HEK293 (cell line): ENCODE data around the gene F2R.

Experiments
- CTCF ChIA-PET: fragments of 350-600 bp; formaldehyde crosslinking; extraction: SDS; loops from one replicate; lab custom pipeline; 2021; ENCODE audit warnings: antibody characterized with exemption; lab: Yijun Ruan, JAX
- POLR2A ChIA-PET: fragments of 300-600 bp; formaldehyde crosslinking; extraction: SDS; loops from one replicate; lab custom pipeline; 2020; ENCODE audit warnings: antibody characterized with exemption, inconsistent platforms; lab: Yijun Ruan, JAX
- H3K27ac ChIP-seq: fragments of 200-500 bp; sonication (Bioruptor generic); 2 replicates; pipeline ENCODE4 v1.5.1; 2014; ENCODE audit warnings: low read depth, low read length, control low read depth, inconsistent platforms; ENCODE audit errors: extremely low read depth
- H3K36me3 ChIP-seq, 2 experiments: fragments of 200-500 bp in 1 of 2; sonication (Bioruptor generic) in 1 of 2; 1 replicate in 1 of 2; 2 replicates in 1 of 2; pipeline ENCODE4 v1.5.1; 2014 to 2017; ENCODE audit warnings: inconsistent platforms in 2 of 2, low read length in 2 of 2; ENCODE audit not compliant: control insufficient read depth in 2 of 2, insufficient read depth in 1 of 2
- H3K4me1 ChIP-seq: fragments of 200-500 bp; sonication (Bioruptor generic); 2 replicates; pipeline ENCODE4 v1.5.1; 2014; ENCODE audit warnings: mild to moderate bottlenecking, low read length, inconsistent platforms; ENCODE audit not compliant: control insufficient read depth, insufficient read depth
- H3K4me3 ChIP-seq: 2 replicates; pipeline ENCODE4 v1.5.1; 2011; ENCODE audit warnings: low read depth, mild to moderate bottlenecking, control low read depth, low read length, moderate library complexity
- H3K9me3 ChIP-seq: fragments of 200-500 bp; sonication (Bioruptor generic); 2 replicates; pipeline ENCODE4 v1.5.1; 2014; ENCODE audit warnings: low read depth, low read length, inconsistent platforms; ENCODE audit not compliant: control insufficient read depth, insufficient read depth
- KLF10 ChIP-seq: fragments of 450-650 bp; IDR thresholded peaks from 2 replicates; pipeline ENCODE4 v1.5.1; 2018; ENCODE audit warnings: missing biosample characterization, mild to moderate bottlenecking, missing genetic modification characterization
- KLF8 ChIP-seq: fragments of 450-650 bp; formaldehyde crosslinking; IDR thresholded peaks from 2 replicates; pipeline ENCODE4 v1.5.1; 2016; ENCODE audit warnings: missing biosample characterization, missing genetic modification characterization
- OVOL3 ChIP-seq: fragments of 450-650 bp; formaldehyde crosslinking; IDR thresholded peaks from 2 replicates; pipeline ENCODE4 v1.5.1; 2016; ENCODE audit warnings: missing biosample characterization, missing genetic modification characterization
- PRDM4 ChIP-seq: fragments of 450-650 bp; formaldehyde crosslinking; IDR thresholded peaks from 2 replicates; pipeline ENCODE4 v1.5.1; 2017; ENCODE audit warnings: missing biosample characterization, missing genetic modification characterization
- ZBTB44 ChIP-seq: fragments of 450-650 bp; IDR thresholded peaks from 2 replicates; pipeline ENCODE4 v1.5.1; 2018; ENCODE audit warnings: missing biosample characterization, mild to moderate bottlenecking, missing genetic modification characterization
- ZNF121 ChIP-seq: fragments of 450-650 bp; formaldehyde crosslinking; IDR thresholded peaks from 2 replicates; pipeline ENCODE4 v1.5.1; 2016; ENCODE audit warnings: missing biosample characterization, missing genetic modification characterization
- ZNF148 ChIP-seq: fragments of 450-650 bp; formaldehyde crosslinking; IDR thresholded peaks from 2 replicates; pipeline ENCODE4 v1.5.0; 2017; ENCODE audit warnings: missing biosample characterization, missing genetic modification characterization, borderline replicate concordance
- ZNF239 ChIP-seq: fragments of 450-650 bp; formaldehyde crosslinking; IDR thresholded peaks from 2 replicates; pipeline ENCODE4 v1.5.1; 2016; ENCODE audit warnings: missing biosample characterization, missing genetic modification characterization
- ZNF274 ChIP-seq, 2 experiments: fragments of 200-500 bp in 1 of 2; fragments of 450-650 bp in 1 of 2; sonication (Bioruptor generic) in 1 of 2; formaldehyde crosslinking in 1 of 2; IDR thresholded peaks; 2 replicates each; pipeline versions ENCODE4 v1.5.1 to v1.6.1; 2014 to 2016; ENCODE audit warnings: borderline replicate concordance in 1 of 2, inconsistent platforms in 1 of 2, low read length in 1 of 2, missing biosample characterization in 1 of 2, missing genetic modification characterization in 1 of 2
- ZNF324 ChIP-seq: fragments of 450-650 bp; formaldehyde crosslinking; IDR thresholded peaks from 2 replicates; pipeline ENCODE4 v1.5.1; 2016; ENCODE audit warnings: missing biosample characterization, missing genetic modification characterization
- ZNF362 ChIP-seq: fragments of 450-650 bp; formaldehyde crosslinking; IDR thresholded peaks from 2 replicates; pipeline ENCODE4 v1.5.1; 2016; ENCODE audit warnings: missing biosample characterization, missing genetic modification characterization
- ZNF366 ChIP-seq: fragments of 450-650 bp; formaldehyde crosslinking; conservative IDR thresholded peaks from 2 replicates; pipeline ENCODE4 v1.5.1; 2016; ENCODE audit warnings: missing biosample characterization, missing genetic modification characterization
- ZNF488 ChIP-seq: fragments of 450-650 bp; formaldehyde crosslinking; IDR thresholded peaks from 2 replicates; pipeline ENCODE4 v1.5.1; 2016; ENCODE audit warnings: missing biosample characterization, missing genetic modification characterization
- ZNF514 ChIP-seq: fragments of 450-650 bp; formaldehyde crosslinking; IDR thresholded peaks from 2 replicates; pipeline ENCODE4 v1.5.1; 2016; ENCODE audit warnings: missing biosample characterization, missing genetic modification characterization
- ZNF580 ChIP-seq: fragments of 450-650 bp; formaldehyde crosslinking; IDR thresholded peaks from 2 replicates; pipeline ENCODE4 v1.5.1; 2016; ENCODE audit warnings: missing biosample characterization, missing genetic modification characterization
- ZNF600 ChIP-seq: fragments of 450-650 bp; formaldehyde crosslinking; IDR thresholded peaks from 2 replicates; pipeline ENCODE4 v1.5.1; 2016; ENCODE audit warnings: missing biosample characterization, missing genetic modification characterization
- ZNF768 ChIP-seq: fragments of 450-650 bp; formaldehyde crosslinking; IDR thresholded peaks from 2 replicates; pipeline ENCODE4 v1.5.1; 2018; ENCODE audit warnings: missing biosample characterization, mild to moderate bottlenecking, missing genetic modification characterization
- ZNF785 ChIP-seq: fragments of 450-650 bp; formaldehyde crosslinking; IDR thresholded peaks from 2 replicates; pipeline ENCODE4 v1.5.1; 2016; ENCODE audit warnings: missing biosample characterization, missing genetic modification characterization

The F2R gene

GRCh38 chr5:76709762-76710161 lies 6.2 kb upstream of the F2R start (continued):
- TF ChIP-seq ZNF324 (tag by site-specific recombination) (no peak), ZNF121 (tag by site-specific recombination) (no peak), ZNF148 (tag by site-specific recombination) (no peak), ZNF239 (tag by site-specific recombination) (no peak), PRDM4 (tag by site-specific recombination) (no peak), ZNF488 (tag by site-specific recombination) (no peak), ZNF274 (IDR thresholded peaks at IDR 0.05; ENCODE audit: low read length) (no peak), ZNF274 (tag by site-specific recombination; IDR thresholded peaks at IDR 0.05; ENCODE audit: borderline replicate concordance) (no peak), KLF10 (tag by site-specific recombination) (peak; percentile 42; the same call in 1 of the 2 replicates), ZNF580 (tag by site-specific recombination) (no peak), ZNF785 (tag by site-specific recombination) (no peak), ZNF514 (tag by site-specific recombination) (no peak)

GRCh38 chr5:76710991-76711390 lies 4.9 kb upstream of the F2R start:
- H3K4me1 ChIP-seq, result peaks cover 10% of the 10 kb centered on the region; the same call in 1 of the 2 replicates
- no peak for TF ChIP-seq ZNF768 (tag by site-specific recombination)
- TF ChIP-seq ZNF362 (tag by site-specific recombination), result no peak
- no peak for TF ChIP-seq ZNF366 (tag by site-specific recombination)
- no peak for TF ChIP-seq OVOL3
- TF ChIP-seq KLF8, result no peak
- no peak for TF ChIP-seq ZNF600 (tag by site-specific recombination)
- no peak for TF ChIP-seq ZNF324 (tag by site-specific recombination)
- TF ChIP-seq ZBTB44 (tag by site-specific recombination), result no peak
- TF ChIP-seq ZNF239 (tag by site-specific recombination), result no peak
- TF ChIP-seq, all 188 proteins: peak for 0
- no peaks in the 10 kb centered on the region for H3K36me3 ChIP-seq
- POLR2A ChIA-PET, result interaction anchor here (1.3 kb wide), 1 partner anchor 16 kb away, joined by 3 read pairs; no protein-coding TSS in a partner anchor
- H3K9me3 ChIP-seq, result no peaks in the 10 kb centered on the region
- H3K27ac ChIP-seq, result no peak overlapping the region
- H3K4me3 ChIP-seq, result no peak overlapping the region
- CTCF ChIA-PET, result interaction anchor here (2.7 kb wide), 1 partner anchor 64 kb away, joined by 13 read pairs; no protein-coding TSS in a partner anchor
